ENCODE measurements around the gene SLC9A1. TPM values are rescaled to one million over a fixed set of nuclear protein-coding genes. Genes with fewer than 3 reads are reported as not detected.

The SLC9A1 gene
- polyA plus RNA-seq, 1 of the 3 experiments (the other 2 are of a cell fraction) = 11.4 TPM

- DNase-seq = no peak
- WGBS (ENCODE audit: low lambda C conversion rate) = 84% methylated on average over 13 of the region's 14 CpGs
- no peaks in the 10 kb centered on the region for H3K79me2 ChIP-seq (ENCODE audit: insufficient read depth)
- H3K4me1 ChIP-seq (ENCODE audit: control insufficient read depth in 1 of 2, insufficient read depth in 2 of 2, low read depth in 1 of 2, low read length in 1 of 2) = peaks cover 15 to 19% of the 10 kb centered on the region in 2 experiments; a peak in 3 of 4 replicates
- no peaks in the 10 kb centered on the region for H3K27me3 ChIP-seq (ENCODE audit: insufficient read depth)
- no peaks in the 10 kb centered on the region for H3K9me2 ChIP-seq
- ChIA-PET POLR2A (interaction anchor here (0.8 to 2.1 kb wide), 2 partner anchors 52 to 55 kb away, joined by 3 to 15 read pairs; no protein-coding TSS in a partner anchor), CTCF (interaction anchor here (0.9 to 23.4 kb wide), 11 partner anchors 11 to 507 kb away, joined by 3 to 1084 read pairs (median 7); partner anchors contain the start of gene MAP3K6)
- H3K27ac ChIP-seq (ENCODE audit: low read depth in 2 of 2, low read length in 1 of 2) = peak overlapping the region in 1 of 2 experiments; percentile 70; a peak in 1 of 4 replicates
- H3K9me3 ChIP-seq = no peaks in the 10 kb centered on the region
- H3K36me3 ChIP-seq (replicated peaks in 1 of 2; ENCODE audit: control insufficient read depth in 1 of 2, insufficient read depth in 2 of 2, low read length in 1 of 2) = peaks cover 0 to 2% of the 10 kb centered on the region in 2 experiments
- H4K20me1 ChIP-seq (ENCODE audit: insufficient read depth) = no peaks in the 10 kb centered on the region
- H3F3A ChIP-seq (replicated peaks; ENCODE audit: insufficient read depth) = no peaks in the 10 kb centered on the region
- no peak overlapping the region for H3K4me2 ChIP-seq
- TF ChIP-seq TEAD4 (IDR thresholded peaks at IDR 0.05; ENCODE audit: borderline replicate concordance, insufficient read depth) (no peak), MXI1 (IDR thresholded peaks at IDR 0.05; ENCODE audit: low read depth, low read length) (no peak), RAD21 (IDR thresholded peaks at IDR 0.05; ENCODE audit: low read length) (no peak), SIN3A (IDR thresholded peaks at IDR 0.05; ENCODE audit: borderline replicate concordance, low read depth, low read length) (no peak), GABPA (IDR thresholded peaks at IDR 0.05; ENCODE audit: low read depth) (no peak), SMC3 (IDR thresholded peaks at IDR 0.05; ENCODE audit: low read depth, low read length) (no peak), RCOR1 (IDR thresholded peaks at IDR 0.05; ENCODE audit: low read length) (no peak), FOXJ3 (CRISPR knock-in tag; IDR thresholded peaks at IDR 0.05) (no peak), GATA2 (CRISPR knock-in tag; IDR thresholded peaks at IDR 0.05) (no peak), MEF2A (IDR thresholded peaks at IDR 0.05; ENCODE audit: borderline replicate concordance, low read depth) (no peak), TAF1 (IDR thresholded peaks at IDR 0.05; ENCODE audit: borderline replicate concordance, low read depth, low read length) (no peak)
- TF ChIP-seq, protein P1, sequence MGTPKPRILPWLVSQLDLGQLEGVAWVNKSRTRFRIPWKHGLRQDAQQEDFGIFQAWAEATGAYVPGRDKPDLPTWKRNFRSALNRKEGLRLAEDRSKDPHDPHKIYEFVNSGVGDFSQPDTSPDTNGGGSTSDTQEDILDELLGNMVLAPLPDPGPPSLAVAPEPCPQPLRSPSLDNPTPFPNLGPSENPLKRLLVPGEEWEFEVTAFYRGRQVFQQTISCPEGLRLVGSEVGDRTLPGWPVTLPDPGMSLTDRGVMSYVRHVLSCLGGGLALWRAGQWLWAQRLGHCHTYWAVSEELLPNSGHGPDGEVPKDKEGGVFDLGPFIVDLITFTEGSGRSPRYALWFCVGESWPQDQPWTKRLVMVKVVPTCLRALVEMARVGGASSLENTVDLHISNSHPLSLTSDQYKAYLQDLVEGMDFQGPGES (IDR thresholded peaks at IDR 0.05; ENCODE audit: low read depth, low read length) = no peak
- TF ChIP-seq, protein P2, sequence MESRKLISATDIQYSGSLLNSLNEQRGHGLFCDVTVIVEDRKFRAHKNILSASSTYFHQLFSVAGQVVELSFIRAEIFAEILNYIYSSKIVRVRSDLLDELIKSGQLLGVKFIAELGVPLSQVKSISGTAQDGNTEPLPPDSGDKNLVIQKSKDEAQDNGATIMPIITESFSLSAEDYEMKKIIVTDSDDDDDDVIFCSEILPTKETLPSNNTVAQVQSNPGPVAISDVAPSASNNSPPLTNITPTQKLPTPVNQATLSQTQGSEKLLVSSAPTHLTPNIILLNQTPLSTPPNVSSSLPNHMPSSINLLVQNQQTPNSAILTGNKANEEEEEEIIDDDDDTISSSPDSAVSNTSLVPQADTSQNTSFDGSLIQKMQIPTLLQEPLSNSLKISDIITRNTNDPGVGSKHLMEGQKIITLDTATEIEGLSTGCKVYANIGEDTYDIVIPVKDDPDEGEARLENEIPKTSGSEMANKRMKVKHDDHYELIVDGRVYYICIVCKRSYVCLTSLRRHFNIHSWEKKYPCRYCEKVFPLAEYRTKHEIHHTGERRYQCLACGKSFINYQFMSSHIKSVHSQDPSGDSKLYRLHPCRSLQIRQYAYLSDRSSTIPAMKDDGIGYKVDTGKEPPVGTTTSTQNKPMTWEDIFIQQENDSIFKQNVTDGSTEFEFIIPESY (IDR thresholded peaks at IDR 0.05; ENCODE audit: borderline replicate concordance, low read depth) = no peak
- H3K9ac ChIP-seq = peak overlapping the region; percentile 43; the same call in 1 of the 2 replicates
- no peak overlapping the region for H2AFZ ChIP-seq (ENCODE audit: low read depth)
- no peak overlapping the region for H3K4me3 ChIP-seq (ENCODE audit: low read depth in 2 of 2, low read length in 1 of 2)
Measured at GRCh38 chr1:27098431-27099134, 56.3 kb downstream of the SLC9A1 start.
